Measurements from ENCODE around the gene MAPK10.

MAPK10 gene

DNA sequence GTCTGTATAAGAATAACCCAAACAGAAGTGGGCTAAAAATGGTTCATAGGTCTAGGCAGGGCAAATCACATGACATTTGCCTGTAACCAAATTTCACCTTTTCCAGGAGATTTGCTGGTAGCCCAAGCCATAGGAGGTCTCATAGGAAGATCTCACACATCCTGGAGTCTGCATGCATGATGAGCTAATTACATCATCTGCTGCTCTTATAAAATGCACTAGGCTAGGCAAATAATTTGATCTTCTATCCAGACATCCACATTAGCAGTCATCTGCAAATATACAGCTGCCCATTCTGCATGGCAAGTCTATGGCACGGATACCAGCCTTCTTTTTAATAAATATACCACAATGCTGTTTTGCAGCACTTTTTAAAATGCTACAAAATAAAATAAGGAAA, 87.2 kb downstream of the MAPK10 start:
- DNase-seq = no peak

DNA sequence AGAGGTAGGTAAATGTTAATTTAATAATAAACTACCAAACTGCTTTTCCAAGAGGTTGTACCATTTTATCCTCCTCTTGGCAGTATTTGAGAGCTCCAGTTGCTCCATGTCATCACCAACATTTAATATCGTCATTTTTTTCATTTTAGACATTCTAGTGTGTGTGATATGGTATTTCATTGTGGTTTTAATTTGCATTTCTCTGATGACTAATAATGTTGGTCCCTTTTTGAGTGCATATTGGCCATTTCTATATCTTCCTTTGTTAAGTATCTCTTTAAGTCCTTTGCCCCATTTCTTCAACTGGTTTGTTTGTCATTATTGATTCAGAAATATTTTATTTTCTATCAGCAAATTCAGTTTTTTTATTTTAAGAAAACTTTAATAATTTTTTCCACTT, 88.8 kb downstream of the MAPK10 start:
- DNase-seq = peak; percentile 25

DNA sequence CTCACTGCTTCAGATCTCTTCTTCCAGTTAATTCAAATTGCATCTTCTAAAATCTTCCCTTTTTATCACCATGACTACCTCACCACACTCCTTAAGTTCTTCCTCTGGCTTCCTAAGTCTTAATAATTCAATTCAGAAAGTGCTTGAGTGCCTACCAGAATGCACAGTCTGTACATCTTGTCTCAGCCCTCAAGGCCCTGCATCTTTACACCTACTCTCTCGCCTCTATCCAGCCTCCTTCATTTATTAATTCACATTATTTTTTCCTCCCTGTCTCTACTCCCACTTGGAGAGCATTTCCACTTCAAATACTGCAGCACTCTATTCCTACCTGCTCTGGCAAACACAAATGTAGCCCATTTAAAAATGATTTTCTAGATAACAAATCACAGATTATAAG, 90.5 kb downstream of the MAPK10 start:
- no peak for DNase-seq

DNA sequence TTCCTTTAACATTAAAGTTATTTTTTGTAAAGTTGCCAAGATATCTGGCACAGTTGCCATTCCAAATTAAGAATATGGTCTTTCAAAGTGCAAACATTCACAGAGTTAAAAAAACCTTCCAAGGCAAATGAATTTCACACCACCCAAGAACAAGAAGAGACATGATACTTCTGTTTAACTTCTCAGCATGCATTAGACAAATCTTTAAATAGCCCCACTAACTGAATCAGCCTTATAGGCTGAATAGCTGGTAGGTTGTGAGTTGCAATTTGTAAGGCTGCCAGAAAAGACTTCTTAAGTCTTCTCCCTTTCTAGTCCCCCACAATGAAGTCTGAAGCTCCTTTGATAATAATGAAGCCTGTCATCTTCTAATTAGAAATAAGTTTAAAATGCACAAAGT, 95.6 kb downstream of the MAPK10 start:
- no peak for DNase-seq

DNA sequence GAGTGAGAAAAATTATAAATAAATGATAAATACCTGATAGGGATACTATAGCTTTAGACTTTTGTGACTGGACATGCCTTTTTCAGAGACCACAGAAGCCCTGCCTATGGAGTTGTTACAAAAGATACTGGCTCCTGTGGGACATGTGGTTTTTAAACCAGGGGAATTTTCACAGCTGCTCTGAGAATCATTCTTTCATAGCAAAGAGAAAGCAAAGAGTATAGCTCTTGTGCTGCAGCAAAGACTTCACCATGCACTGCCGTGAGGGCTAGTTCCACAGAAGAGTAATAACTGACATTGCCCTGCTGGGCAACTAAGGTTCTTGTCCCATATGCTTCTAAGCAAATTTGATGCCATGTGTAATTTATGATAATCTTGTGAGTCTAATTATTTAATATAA, 98.2 kb downstream of the MAPK10 start:
- peak; percentile 5 for DNase-seq

DNA sequence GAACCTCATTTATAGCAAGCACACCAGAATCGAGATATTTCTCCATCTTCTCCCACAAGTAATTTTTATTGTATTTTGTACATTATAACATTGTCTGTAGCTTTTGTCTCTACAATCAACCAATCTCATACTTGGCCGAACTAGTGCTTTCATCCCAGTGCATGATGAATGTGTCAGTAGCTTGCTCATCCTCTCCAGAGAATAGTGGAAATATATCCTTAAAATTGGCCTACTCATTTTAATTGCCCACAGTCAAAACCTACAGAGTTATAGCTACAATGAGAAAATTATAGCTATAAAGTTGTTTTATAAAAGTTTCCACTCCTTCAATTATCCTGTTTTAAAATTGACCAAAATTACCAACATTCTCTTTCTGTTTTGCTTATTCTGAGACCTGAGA, 103.8 kb downstream of the MAPK10 start:
- DNase-seq = no peak

DNA sequence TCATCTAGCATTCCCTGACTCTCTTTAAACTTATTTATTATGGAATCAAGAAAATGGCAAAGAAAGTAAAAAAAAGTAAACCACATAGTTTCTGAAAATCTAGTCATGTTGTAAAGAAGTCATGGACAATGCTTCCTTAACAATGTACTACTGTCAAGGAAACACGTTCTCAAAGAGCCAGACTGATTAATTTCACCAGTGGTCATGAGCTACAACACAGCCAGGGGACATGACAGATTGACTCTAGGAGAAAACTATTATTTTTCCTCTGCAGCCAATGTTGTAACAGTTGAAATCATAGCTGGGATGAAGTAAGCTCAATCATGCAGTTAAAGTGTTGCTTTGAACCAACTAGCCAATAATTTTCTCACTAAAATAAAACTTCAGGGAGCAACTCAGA, 109.2 kb downstream of the MAPK10 start:
- no peak for DNase-seq

DNA sequence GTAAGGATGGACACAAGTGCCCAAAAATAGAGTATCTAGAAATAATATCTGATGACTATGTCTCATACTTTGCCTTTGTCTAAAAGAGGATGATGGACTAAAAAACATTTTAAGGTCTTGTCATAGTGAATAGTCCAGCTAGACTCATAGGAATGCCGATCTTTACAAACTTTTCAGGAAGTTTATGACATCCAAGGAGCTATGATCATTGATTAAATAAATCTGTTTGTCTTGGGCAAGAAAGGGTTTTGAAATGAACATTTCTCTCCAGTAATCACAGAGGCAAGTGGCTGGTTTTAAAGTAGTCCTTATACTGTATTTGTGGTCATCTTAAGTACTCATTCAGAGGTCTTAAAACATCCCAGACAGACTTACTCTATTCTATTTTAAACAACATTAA, 109.8 kb downstream of the MAPK10 start:
- DNase-seq = peak; percentile 16

DNA sequence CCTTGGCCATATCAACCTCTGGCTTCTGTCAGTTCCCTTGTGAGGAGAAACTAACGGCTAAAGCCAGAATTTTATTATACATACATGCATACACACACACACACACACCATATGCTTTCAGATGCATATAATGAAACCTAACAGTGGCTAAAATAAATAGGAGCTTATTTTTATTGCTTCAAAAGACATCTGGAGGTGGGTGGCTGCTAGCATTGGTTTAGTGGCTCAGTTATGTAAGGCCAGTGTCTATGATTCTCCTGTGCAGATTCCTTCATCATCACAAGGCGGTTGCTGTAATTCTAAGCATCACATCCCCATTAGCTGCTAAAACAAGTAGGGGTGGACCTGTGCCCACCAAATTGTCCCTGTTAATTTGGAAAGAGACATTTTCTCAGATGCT, 110.8 kb downstream of the MAPK10 start:
- no peak for DNase-seq

DNA sequence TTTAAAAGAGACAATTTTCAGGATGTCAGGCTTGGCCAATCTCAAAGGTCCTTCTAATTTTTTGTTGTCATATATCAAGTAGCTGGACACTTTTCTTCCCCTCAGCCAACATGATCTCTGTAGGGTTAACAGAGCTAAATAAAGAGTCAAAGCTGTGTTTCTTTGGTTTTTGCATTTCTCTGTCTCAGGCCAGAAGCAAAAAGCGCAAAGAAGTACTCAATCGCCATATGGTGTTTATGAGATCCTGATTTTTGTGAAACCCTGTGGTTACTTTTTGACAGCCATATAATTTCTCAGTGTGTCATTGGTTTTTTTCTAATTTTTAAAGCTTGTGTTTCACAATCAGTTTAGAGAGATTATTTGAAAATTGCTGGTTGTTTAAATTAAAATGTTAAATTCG, 111.9 kb downstream of the MAPK10 start:
- peak; percentile 11 for DNase-seq

DNA sequence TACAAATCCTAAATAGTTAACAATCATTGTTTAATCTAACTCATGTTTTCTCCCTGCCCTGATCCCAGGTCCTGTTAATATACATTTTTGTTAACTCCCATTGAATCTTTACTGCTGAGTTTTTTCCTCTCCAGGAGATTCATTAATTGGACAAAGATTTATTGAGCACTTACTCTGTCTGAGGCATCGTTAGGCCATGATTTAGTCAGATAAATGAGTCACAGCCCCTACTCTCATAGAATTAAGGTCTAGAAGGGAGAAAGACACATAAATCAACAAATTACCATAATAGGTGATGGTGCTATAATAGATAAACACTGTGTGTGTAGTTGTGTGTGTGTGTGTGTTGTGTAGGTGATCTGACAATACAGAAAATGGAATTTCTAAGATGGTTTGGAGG, 112.5 kb downstream of the MAPK10 start:
- DNase-seq = peak; percentile 25

DNA sequence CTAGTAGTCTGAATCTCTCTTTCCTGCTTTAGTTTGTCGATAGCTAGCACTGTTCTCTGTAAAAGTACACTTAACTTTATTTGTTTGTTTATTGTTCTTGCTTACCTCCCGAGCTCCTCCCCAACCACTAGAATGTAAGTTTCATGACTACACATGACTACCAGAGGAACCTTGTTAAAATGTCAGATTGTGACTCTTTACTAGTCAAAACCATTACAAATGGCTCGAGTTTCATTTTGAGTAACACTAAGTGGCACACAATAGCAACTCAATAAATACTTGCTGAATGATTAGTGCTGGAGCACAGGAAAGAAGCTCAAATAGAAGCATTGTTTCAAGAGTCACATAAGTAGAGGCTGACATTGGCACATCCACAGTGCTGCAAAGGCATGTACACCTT, 116.1 kb downstream of the MAPK10 start:
- no peak for DNase-seq

DNA sequence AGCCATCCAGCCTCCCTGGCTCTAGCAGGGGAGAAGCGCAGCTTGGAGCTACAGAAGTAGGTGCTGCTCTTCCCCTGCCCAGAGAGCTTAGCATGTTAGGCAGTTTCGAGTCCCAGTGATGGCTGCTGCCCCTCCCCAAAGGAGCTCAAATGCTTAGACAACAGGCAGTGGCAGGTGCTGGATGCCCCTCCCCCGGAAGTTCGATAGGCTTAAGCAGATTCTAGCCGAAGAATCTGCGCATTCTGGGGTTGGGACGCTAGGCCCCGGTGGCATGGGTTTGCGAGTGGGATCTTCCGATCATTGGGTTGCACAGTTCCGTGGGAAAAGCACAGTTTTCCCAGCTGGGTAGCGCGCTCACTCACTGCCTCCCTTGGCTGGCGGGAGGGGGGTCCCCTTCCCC, 117.2 kb downstream of the MAPK10 start:
- no peak for DNase-seq

DNA sequence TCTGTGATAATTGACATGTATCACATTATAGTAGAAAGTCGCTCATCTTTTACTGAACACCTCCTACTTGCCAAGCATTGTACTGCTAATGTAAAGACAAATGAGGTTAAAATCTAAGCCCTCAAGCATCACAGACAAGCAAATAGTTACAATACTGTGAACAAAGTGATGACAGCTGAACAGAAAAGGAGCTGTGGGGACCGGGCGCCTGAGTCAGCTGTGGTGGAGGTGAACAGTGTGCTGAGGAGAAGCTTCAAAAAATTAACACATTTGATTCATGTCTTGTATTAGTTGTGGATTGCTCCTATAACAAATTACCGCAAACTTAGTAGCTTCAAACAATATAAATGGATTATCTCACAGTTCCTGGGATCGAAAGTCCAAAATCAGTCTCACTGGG, 124.3 kb downstream of the MAPK10 start:
- peak; percentile 22 for DNase-seq

DNA sequence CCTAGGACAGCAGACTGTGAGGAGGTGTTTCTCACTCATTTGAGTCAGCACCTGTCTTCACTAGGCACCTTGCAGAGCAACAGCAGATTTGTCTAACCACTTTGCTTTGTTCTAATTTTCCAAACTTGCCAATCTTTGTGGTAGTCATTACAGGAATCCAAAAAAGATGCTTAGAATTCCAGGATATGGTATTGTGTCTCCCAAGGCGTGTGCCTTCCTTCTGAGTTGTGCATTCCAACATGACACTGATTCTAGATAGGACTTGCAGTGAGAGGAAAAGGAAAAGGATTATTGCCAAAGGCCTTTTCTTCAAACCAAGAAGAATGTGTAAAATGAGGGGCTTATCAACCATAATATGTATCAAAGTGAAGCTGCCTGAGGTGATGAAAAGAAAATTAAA, 126.2 kb downstream of the MAPK10 start:
- peak; percentile 78 for DNase-seq

DNA sequence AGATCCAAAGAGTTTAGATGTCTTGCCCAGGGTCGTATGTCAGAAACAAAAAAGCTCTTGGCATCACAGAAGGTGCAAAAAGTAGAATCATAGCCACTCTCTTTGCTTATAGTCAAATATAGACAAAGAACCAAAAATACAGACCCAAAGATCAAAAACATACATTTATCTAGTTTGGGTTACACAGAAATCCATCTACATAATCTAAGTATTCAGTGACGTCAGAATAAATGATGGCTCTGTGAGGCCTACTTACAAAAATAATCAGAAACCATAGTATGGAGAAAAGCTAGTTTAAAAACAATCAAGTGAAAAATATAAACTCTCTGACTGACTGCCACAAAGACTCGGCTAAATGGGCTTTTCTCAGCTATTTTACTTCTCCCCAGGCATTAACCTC, 126.8 kb downstream of the MAPK10 start:
- no peak for DNase-seq

DNA sequence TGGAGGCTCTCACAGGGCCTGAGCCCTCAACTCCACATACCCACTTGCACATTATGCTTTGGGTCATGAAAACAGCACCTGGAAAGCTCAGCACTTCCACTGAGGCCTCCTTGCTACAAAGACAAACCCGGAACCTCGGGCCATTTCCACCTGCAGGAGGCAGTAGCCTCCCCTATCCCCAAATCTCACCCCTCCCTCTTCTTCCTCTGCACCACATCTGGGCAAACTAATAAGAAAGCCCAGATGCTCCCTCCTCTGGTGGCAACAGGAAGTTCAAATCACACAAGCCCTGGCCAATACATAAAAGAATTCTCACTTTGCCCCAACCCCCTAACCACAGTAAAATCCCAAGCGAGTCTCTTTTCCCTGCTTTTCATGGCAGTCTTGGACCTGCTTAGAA, 136.4 kb downstream of the MAPK10 start:
- peak; percentile 55 for DNase-seq

DNA sequence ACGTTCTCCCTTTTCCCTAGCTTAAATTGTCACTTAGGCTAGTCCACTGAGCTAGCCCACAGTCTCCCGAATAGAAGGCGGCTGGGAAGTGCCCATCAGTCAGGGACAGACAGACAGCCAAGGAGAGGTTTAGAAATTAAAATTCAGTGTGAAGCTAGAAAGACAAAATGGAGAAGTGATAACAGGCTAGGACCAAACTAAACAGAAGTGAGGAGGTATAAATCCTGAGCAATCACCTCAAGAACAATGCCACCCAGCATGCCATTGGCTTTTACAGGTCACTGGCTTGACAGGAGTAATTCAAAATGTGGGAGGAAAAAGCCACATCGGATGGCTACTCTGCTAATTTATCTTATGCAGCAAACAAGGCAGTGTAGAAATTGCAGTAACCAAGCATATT, 138.9 kb downstream of the MAPK10 start:
- DNase-seq = no peak

DNA sequence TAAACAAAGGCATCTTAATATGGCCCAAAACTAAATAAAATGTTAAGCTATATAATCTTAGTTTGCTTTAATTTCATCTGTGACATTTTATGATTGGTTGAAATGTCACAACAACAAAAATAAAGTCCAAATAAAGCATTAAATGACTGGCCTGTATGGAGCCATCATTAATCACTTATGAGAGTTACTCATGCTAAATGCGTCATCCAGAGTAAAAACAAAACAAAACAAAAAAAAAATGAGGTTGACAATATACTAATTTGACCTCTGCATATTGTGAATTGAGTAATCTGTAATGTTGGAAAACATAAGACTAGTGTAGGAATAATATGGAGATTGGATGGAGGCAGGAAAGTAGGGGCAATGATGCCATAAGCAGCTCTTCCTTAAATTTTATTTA, 139.7 kb downstream of the MAPK10 start:
- peak; percentile 13 for DNase-seq

DNA sequence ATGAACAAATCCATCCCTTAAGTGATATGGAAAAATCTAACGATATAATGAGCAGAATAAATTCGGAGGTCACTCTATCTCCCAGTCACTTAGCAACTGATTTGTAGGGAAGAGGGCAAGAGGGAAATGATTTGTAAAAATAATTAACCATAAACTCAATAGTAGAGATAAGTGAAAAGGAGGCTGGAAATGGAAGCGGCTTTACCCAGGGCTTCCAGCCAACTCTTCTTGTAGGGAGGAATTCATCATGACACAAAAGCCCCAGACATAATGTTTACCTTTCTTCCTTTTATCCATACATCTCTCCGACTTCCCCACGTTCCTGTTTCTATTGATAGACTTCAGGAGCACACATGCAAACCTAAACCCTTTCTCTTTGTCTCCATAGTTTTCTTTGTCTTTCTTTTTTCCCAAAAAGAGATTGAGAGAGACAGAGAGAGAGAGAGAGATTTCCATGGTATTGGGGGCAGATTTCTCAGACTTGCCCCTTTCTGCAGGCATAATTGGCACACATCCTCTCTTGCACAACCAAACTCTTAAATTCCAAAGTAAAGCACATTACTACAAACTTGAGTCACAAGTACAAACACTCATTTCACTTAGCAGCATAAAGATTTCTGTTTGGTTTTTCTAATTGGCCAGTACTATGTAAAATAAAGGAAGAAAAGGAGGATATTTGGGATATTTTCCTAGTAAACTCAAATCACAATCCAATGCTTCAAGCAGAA, 140.9 kb downstream of the MAPK10 start:
- DNase-seq = peak; percentile 54

DNA sequence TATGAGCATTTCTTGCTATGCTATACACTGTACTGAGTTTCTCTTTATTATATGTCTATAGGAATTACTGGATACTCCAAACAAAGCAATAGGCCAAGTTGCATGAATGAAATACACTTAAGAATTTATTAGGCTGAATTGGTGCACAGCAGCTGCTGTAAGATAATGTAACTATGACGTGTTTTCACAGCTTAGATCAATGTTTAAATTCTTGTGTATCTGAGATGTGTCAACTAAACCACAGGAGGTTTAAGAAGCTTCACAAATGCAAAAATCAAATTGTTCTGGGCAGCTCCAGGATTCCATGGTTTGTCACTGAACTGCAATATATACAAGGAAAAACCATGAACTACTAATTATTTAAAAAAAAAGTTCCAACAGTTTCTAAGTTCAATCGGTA, 156.7 kb downstream of the MAPK10 start:
- DNase-seq = peak; percentile 30

DNA sequence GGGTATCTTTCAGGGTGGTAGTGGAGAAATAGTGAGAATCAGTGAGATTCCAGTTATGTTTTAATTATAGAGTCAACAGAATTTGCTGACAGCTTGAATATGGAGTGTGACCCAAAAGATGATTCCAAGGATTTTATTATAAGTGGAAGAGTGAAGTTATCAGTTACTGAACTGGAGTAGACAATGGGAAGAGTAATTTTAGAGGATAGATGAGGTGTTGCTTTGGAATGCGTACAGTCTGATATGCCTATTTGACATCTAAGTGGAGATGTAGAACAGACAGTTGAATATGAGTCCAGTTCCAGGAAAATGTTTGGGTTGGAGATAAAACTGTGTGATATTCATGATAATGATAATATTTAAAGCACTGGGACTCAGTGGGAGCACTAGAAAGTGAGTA, 174.2 kb downstream of the MAPK10 start:
- peak; percentile 25 for DNase-seq

DNA sequence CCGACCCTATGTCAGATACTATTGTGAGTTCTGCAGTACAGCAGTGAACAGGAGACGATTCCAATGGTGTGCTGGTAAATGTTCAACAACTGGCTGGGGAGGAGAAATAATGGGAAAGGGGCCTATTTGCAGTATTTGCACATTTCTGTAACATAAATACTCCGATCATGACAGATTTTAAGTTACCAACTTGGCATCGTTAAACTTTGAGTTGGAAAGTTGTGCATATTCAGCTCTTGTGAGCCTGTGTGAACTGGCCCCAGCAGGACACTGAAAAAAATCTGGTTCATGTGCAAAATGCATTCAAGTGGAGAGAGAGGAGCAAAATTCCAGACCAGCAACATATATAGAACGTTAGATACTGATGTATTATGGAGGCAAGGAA, 175.0 kb downstream of the MAPK10 start:
- DNase-seq = no peak

DNA sequence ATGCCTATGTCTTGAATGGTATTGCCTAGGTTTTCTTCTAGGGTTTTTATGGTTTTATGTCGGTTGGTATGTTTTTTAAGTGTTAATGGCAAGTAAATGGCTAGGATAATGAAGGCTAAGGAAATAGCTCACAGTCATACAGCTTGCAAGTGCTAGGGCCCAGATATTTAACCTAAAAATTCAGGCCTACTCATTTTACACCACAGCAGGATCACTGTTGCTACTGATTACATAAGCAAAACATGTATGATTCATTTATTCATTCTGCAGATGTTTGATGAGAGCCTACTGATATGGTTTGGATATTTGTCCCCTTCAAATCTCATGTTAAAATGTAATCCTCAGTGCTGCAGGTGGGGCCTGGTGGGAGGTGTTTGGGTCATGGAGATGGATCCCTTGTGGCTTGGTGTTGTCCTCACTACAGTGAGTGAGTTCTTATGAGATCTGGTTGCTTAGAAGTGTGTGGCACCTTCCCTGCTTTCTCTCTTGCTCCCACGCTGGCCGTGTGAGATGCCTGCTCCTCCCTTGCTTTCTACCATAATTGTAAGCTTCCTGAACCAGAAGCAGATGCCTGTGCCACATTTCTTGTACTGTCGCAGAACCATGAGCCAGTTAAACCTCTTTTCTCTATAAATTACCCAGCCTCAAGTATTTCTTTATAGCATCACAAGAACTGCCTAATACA, 175.5 kb downstream of the MAPK10 start:
- peak; percentile 28 for DNase-seq

DNA sequence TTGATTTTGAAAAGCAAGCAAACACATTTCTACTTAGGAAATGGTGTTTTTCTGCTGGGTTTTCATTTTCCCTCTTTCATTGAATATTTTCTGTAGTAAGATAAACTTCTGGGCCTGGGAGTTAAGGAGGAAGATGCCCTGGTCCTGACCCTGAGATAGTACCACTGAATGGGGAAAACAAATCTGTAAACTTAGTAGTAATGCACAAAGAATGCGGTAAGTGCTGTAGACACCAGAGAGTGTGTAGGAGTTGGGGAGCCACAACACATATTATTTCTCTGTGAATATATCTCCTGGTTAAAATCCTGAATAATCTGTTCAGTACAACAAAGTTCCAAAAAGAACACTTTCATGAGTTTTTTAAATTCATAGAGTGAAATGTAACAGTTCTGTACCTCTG, 178.3 kb downstream of the MAPK10 start:
- peak; percentile 62 for DNase-seq
